HEK293T (cell line): ENCODE measurements around the gene E4F1.

Experiments
- ARNT ChIP-seq: fragments of 450-650 bp; IDR thresholded peaks from 2 replicates; pipeline ENCODE4 v1.6.1; 2017; ENCODE audit warnings: mild to moderate bottlenecking
- BHLHE40 ChIP-seq: fragments of 450-650 bp; IDR thresholded peaks from 2 replicates; pipeline ENCODE4 v1.6.1; 2016; ENCODE audit warnings: mild to moderate bottlenecking, moderate library complexity, borderline replicate concordance
- ELF4 ChIP-seq: fragments of 450-650 bp; IDR thresholded peaks from 2 replicates; pipeline ENCODE4 v1.6.1; 2017; ENCODE audit warnings: antibody characterized with exemption
- FOXK2 ChIP-seq: fragments of 450-650 bp; IDR thresholded peaks from 2 replicates; pipeline ENCODE4 v1.6.1; 2016; ENCODE audit warnings: mild to moderate bottlenecking
- FOXM1 ChIP-seq: fragments of 450-650 bp; IDR thresholded peaks from 2 replicates; pipeline ENCODE4 v1.6.1; 2017; ENCODE audit warnings: mild to moderate bottlenecking, borderline replicate concordance
- HDGF ChIP-seq: fragments of 450-650 bp; IDR thresholded peaks from 2 replicates; pipeline ENCODE4 v1.6.1; 2017; ENCODE audit warnings: antibody characterized with exemption, borderline replicate concordance
- L3MBTL2 ChIP-seq: fragments of 450-650 bp; conservative IDR thresholded peaks from 2 replicates; pipeline ENCODE4 v1.6.1; 2016; ENCODE audit warnings: mild to moderate bottlenecking
- NFRKB ChIP-seq: fragments of 450-650 bp; IDR thresholded peaks from 2 replicates; pipeline ENCODE4 v1.6.1; 2016; ENCODE audit warnings: mild to moderate bottlenecking, moderate library complexity
- SP1 ChIP-seq: fragments of 450-650 bp; IDR thresholded peaks from 2 replicates; pipeline ENCODE4 v1.6.1; 2017
- SUZ12 ChIP-seq: fragments of 450-650 bp; IDR thresholded peaks from 2 replicates; pipeline ENCODE4 v1.6.1; 2016; ENCODE audit warnings: mild to moderate bottlenecking
- TARDBP ChIP-seq: fragments of 450-650 bp; IDR thresholded peaks from 2 replicates; pipeline ENCODE4 v1.6.1; 2016

DNA sequence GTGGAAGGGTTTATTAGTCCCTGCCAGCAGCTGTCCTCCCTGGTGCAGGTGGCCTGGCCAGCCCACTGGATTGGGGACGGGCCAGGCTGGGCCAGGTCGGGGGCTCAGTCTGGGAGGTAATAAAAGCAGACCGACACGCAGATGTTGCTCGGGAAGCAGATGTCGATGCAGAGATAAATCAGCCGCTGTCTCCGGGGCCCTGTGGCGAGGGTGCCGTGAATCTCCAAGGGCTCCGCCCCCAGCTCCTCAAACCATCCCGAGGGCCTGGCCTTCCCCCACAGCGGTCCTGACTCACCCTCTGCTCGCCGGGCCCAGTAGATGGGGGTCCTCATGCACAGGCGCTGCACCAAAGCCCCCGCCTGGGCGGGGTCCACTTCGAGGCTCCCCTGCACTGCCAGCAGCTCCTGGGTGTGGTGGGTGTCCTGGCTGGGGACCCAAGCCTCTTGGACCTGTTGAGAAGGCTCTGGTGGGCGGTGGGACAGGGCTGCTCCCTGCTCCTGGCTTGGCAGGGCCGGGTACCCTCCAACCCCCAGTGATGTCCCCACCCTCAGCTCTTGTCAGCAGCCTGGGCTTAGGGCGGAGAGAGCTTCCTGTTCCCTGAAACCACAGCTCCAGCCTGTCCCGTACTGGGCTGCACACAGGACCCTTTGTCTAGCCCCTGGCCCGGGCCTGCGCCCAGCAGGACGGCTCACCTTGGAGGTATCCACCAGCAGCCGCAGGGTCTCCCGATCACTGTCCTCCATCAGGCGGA lies 14.0 kb upstream of the E4F1 start:
- TF ChIP-seq SUZ12 (no peak), FOXM1 (no peak), SP1 (no peak), ARNT (no peak), ELF4 (no peak), BHLHE40 (no peak), FOXK2 (no peak), HDGF (no peak), NFRKB (no peak), L3MBTL2 (no peak), TARDBP (no peak)
